NCI-H1694 treated with DMSO at 0.1 percent for 48 hours (cell line): Measurements from ENCODE around the gene IFRD2.
"Not testable (repeated sequence)": the region's sequence is repeated elsewhere in the genome, so short reads cannot be mapped to it uniquely, and the experiment has no call there.

Experiments
- DNase-seq: peaks from one replicate; lab custom pipeline; 2025; lab: John Stamatoyannopoulos, UW

Gene IFRD2

DNA sequence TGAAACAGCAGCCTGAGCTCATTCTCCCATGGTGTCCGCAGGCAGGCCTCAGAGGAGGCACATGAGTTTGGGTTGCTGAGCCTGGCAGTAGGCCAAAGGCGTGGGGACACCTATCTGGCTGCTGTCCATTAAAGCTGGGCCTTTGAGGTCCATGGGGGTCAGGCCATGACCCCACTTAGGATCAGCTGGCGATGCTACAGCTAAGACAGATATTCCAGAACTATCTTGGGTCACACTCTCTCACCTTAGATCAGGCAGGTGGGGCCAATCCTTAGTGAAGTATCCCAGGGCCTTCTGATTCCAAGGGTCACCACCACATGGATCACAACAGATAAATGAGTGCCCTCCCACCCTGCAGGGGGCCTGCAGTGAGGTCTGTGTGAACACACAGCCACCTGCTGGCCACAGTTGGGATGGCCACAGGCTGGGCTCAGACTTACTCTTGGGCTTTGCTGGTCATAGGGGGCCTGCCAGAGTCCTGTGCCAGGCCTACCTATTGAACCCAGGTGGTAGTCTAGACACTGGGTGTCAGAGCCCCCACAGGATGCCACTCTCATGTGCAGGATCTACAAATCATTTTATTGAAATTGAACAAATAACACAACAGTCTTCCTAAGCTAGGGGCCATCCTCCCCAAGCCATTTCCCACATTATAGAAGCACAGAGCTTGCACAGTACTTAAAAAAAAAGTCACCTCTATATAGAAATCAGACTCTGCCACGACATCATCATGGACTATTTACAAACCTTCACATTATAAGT, 32.3 kb upstream of the IFRD2 start:
- DNase-seq, result no peak

DNA sequence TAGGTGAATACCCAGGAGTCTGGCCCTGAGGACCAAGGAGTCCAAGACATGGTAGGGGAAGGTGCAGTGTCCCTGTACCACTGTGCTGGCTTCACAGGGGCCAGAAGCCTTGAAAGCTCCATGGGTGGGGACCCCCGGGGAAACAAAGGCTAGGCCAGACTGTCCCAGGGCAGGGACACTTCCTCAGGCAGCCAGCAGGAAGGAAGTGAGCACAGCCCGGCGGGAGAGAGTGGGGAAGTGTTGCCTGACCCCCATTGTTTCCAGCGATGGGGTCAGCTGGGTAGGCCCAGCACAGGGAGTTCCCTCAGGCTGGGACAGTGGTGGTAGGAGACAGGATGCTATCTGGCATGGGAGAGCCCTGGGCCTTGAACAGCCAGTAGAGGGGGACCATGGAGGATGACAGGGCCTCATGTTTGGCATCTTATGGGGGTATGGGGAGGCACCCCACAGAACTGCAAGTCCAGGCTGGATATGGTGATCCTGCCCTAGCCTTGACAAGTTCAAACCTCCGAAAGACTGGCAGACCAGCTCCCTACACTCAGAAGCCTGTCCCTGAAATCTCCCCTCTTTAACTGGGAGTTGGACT, 31.5 kb upstream of the IFRD2 start:
- DNase-seq, result no peak

DNA sequence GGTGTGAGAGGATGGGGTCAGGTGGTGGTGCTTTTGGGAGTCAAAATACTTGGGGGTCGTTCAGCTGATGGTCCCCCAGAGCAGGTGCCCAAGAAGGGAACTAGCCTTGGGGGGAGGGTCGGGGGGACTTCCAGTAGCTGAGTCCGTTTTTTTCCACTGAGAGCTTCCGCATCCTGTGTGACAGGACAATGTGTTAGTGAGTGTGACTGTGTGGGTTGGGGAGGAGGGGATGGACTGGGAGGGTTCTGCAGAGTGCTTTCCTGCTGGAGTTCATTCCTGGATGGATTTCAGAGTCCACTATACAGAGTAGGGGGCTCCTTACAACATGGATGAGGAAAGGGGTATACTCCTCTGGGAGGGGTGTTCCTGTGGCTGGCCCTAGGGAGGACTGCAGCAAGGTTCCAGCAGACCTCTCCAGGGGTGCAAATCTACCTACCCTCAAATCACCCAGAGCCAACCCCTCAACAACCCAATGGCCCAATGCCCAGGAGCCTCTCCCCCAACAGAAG, 30.9 kb upstream of the IFRD2 start:
- DNase-seq, result no peak

DNA sequence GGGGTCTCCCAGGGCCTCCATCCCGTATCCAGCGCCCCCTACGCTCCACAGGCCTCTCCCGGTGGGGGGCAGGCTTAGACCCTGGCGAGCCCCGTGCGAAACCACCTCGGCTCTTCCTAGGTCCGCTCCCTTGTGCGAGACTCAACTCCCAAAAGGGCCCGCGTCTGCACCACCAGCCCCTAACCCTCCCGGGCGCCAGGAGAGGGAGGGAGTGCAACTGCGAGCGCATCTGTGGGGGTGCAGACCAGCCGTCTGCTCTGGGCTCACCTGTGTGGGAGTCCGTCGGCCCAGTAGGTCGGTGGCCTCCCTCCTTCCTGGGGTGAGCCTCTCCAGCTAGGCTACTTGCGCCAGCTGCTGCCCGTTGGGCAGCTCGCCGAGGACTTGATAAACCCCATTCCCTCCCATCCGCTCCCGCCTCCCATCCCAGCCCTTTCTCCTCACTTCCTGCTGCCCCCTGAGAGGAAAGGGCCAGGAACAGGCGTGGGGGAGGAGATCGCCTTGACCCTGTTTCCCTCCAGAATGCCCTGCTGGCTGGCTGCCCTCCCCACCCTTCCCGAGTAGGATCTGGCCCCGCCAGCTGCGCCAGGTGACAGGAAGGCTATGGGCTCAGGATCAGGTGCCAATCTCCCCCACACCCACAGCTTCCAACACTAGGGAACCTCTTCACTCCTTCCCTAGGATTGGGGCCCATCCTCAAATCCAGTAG, 30.3 kb upstream of the IFRD2 start, which contains the start of gene HYAL2:
HYAL2 (minus strand) TSS at position 360 of the 706 bp plus-strand sequence. CDS start 2,256 bp downstream, outside the sequence.
- DNase-seq, result no peak

DNA sequence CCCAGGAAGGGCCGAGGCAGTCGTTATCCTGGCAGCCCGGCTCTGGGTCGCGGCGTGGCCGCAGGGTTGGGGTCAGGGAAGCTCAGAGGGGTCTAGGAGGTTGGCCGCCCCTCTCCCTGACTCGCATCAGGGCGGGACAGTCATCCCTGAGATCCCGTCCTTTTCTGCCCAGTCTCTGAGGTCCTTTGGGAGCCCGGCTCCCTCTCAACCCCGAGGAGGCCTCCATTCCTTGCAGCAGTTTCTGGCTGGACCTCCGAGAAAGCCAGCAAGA, 29.8 kb upstream of the IFRD2 start:
- no peak for DNase-seq

DNA sequence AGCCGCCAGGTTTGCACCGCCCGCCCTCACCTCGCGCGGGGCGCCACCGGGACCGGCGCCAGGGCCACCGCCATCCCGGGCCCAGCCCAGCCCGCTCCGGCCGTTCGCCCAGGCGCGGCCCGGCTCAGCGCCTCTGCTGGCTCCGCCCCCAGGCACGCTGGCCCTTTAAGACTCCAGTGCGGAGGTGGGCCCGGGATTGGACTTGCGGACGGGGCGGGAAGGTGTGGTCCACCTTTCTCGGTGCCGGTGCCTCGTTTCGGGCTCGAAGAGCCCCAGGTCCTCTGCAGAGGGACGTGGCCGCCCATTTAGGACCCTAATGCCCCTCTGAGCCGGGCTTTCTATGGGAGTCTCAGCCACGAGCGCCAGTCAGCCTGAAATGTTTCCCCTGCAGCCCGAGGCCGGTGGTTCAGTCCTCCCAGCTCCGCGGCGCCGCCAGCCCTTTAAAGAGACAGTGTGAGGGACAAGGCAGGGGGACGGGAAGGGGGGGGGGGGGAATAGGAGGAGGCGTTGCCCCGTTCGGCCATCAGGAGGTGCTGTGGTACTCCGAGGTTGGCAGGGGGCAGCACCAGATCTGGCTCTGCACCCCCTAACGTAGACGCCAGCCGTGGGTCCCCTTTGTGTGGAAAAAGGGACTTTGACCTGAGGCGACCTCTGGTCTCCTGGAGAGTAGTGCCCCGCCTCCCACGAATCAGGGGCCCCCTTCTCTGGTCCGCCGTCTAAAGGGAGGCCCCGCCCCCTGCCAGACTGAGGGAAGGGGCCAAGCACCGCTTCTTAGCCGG, 29.3 kb upstream of the IFRD2 start:
- DNase-seq, result peak; percentile 54

DNA sequence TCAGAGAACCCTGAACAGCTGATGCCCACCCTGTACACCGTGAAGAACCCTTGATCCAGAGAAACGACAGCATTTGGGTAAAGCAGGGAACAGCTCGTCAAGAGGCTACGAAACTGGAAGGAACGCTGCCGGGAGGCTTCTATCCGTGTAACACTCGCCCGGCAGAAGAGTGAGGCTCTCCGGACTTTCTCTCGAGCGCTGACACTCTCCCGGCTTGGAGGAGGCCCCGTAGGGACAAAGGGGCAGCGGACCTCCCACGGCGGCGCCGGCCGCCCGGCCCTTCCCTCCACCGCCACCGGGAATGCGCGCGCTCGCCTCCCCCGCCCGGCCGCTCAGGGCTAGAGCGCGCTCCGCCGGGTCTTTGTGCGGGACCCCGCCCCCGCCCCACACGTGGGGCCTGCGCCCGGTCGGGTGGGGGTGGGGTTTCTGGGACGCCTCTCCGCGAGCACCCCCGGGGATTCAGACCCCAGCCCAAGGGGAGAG, 28.7 kb upstream of the IFRD2 start:
- no peak for DNase-seq

DNA sequence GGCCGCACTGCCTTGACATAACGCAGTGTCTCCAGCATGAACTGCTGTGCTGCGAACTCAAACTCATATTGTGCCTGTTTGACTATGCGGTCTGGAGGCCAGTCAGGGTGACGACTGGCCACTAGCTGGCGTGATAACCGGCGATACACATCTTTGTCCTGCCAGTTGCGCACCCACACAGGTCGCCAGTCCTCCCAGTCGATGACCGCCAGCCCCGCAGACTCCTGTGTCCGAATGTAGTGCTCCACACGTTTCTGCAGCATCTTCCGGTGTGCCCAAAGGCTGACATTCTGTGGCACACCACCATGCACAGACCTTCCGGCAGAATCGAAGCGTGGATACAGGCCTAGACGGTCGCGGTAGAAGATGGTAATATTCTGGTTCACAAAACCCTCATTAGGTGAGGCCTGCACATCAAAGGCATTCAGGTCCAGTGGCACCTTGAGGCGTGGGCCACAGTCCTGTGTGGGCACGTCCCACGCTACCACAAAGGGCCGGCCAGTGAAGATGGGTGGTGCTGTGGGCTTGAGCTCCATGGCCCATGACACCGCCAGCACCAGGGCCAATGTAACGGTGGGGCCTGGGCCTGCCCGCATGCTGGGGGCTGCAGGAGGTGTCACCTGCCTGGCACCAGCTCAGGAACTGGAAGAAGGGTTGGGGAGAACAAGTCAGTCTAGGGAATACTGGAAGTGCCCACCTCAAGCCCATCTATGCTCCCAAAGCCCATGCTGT, 27.8 kb upstream of the IFRD2 start:
- no peak for DNase-seq

DNA sequence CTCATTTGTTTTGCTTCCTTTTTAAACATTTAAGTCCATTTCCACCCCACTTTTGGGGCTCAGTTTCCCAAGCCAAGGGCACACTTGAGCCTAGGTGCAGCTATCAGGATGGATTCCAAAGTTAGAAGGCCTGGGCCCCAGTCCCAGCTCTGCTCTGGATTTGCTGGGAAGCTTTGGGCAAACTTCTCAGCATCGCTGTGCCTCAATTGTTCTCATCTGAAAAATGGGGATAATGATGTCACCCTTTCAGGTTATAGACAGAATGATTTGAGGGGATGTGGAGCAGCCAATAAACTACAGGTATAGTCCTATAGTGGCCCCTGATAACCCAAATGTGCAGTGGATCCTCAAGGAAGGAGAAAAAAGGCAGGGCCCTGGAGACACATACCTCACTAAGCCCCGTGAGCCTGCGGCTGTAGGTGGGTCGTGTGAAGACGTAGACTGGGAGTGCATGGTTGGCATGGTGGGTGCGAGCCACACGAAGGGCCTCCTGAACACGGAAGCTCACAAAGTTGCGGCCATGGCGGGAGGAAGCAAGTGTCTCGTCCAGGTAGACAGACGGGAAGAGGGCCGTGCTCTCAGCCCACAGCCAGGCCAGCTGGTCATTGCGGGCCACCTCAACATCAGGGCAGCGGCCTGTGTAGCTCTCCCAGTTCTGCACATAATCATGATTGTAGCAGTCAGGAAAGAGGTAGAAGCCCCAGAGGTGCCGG, 27.1 kb upstream of the IFRD2 start:
- DNase-seq, result no peak

DNA sequence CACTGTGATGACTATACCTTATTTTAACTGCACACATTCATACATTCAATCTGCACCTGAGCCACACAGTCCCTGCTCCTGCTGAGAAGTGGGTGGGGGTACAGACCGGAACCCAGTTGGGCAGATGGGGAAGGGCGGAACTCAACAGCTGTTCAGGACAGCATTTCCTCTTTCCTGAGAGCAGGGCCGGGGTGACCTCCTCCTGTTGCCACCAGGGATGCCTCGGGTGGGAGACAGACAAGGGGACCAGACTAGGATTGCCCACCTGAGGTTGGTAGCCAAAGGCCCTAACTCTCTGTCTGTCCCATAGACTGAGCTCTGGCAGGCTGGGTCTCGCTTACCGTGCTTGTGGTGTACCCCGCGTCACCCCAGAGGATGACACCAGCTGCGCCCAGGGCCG, 26.4 kb upstream of the IFRD2 start:
- no peak for DNase-seq

DNA sequence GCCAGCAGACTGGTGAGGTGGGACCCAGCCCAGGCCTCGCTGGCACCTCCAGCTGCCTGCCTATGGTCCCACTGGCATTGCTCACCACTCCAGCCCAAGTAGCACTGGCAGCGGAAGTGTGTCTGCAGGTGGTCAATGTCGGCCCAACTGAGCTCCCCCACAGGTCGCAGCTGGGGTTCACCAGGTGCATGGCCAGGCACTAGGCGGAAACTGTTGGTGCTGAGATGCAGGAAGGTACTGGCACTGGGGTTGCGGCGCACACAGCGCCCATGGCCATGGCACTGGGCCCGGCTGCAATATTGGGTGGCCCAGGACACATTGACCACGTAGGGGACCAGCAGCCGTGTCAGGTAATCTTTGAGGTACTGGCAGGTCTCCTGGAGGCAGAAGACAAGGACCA, 25.9 kb upstream of the IFRD2 start:
- no peak for DNase-seq

DNA sequence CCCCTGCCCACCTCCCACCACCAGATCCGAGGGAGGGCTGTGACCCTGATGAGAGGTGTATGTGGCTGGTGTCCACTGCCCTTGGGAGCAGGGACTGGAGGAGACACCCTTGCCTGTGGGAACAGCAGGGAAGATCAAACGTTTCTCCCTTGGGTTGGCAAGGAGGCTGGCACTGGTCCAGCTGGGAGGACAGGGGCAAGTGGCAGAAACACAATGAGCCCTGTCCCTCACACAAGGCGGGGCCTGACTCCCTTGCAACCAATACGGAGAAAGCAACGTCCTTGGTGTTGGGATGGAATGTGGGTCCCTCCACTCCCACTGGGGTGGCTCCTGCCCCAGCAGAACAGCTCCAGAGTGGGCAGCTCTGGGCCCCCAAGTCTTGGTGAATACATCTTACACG, 25.1 kb upstream of the IFRD2 start:
- no peak for DNase-seq

DNA sequence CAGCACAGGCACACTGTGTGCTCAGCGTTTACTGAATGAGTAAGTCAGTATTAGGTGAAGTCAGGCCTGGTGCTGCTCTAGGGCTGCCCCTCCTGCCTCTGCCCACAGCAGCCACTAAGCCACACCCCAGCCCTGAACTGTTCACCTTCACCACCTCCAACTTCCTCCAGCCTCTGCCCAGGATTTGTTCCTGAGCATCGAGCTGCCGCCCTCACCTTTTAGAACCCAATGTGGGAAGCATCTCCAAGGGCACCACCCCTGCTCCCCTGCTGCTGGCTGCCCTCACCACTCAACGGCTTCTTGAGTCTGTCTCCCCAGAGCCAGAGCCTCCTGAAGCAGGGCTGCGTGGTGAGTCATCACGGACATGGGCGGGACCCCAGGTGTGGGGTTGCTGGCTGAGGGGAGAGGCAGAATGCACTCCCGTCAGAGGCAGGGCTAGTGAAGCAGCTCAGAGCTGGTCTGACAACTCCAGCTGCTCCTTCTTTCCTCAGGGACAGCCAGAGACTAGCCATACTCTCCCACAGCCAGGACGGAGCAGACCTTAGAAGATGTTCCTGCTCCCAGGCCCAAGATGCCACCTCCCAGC, 24.5 kb upstream of the IFRD2 start:
- no peak for DNase-seq

DNA sequence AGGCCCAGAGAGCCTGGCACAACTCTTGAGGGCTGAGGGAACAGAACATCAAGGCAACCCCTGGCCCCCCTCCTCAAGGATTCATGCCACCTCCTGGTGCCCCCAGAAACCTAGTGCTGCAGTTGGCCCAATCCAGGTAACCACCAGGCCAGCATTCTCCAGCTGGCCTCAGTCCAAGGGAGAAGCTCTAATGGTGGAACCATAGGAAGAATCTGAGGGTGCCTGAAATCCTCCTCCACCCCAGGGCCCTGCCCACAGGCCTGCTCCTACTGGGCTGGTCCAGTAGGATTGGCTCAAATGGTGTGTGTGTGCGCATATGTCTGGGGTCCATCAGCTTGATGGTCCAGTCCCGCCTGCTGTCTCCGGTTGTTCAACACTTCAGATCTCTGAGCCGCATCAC, 22.6 kb upstream of the IFRD2 start:
- DNase-seq, result no peak

DNA sequence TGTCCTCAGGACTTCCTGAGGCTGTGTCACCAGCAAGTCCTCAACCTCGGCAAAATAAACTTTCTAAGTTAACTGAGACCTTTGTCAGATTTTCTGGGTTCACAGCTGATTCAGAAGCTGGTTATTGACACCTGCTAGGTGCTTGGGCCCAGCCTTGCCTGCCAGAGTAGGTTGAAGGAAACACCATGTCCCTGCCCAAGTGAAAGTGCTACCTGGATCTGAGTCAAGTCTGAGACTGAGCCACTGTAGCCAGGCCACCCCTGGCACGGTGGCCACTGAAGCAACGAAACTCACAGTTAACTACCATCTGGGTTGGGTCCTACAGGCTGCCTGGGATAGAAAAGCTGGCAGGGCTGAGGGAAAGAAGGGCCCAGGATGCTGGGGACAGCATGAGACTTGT, 22.1 kb upstream of the IFRD2 start:
- no peak for DNase-seq

DNA sequence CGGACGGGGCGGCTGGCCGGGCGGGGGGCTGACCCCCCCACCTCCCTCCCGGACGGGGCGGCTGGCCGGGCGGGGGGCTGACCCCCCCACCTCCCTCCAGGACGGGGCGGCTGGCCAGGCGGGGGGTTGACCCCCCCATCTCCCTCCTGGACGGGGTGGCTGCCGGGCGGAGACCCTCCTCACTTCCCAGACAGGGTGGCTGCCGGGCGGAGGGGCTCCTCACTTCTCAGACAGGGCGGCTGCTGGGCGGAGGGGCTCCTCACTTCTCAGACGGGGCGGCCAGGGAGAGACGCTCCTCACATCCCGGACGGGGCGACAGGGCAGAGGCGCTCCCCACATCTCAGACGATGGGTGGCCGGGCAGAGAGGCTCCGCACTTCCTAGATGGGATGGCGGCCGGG, 19.8 kb upstream of the IFRD2 start:
- DNase-seq, result not testable (repeated sequence)

DNA sequence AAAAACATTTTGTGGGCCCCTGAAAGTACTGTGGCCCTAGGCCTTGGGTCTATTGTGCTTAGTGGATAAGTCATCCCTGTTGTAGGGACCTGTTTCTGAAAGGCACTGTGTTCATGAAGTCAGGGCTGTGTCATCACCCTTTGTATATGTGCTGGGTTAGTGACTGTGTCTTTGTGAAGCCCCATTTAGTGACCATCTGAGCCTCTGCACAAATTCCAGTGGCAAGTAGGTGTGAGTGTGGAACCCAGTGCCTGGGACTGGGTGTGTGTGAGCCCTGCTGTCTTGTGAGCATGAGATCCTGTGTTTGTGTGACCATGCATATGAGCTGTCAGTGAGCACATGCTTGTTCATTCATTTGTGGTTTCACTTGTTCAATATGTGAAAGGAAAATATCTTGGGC, 12.4 kb upstream of the IFRD2 start:
- no peak for DNase-seq

DNA sequence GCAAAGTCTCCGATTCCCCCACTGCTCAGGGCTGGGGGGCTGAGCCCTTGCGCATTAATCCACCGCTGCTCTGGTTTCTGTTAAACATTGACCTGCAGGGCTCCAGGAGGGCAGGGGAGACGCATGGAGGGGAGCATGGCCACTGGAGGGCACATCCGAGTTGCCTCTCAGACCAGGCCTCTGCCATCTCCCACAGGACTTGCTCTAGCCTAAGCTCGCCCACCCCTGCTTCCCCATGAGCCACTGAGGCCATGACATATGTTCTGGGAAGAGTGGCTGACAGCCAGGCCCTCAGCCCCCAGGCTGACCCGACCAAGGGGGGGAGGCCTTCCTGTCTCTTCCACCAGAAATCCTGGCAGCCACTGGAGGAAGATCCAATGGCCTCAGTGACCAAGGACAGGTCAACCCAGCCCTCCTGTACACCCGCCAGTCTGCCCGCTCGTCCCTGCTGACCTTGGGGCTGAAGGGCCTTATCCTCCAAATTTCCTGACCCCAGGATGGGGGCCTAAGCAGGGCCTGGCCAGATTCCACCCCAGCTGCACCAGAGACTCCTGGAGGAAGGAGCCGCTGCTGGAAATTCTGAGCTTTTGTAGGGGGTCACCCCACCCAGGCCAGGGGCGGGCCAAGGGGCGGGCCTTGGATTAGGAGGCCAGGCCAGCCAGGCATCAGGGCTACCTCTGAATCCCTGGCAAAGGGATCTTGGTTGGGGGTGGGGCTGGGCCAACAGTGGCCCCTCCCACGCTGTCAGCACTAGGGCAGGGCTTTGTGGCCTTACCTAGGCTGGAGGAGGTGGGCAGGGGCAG, 11.0 kb upstream of the IFRD2 start, which contains the start of gene HYAL1:
HYAL1 (minus strand) TSS at position 562 of the 803 bp plus-strand sequence. CDS start 618 bp downstream, outside the sequence.
- no peak for DNase-seq
